ENCODE results near the gene ZNF783. TPM values are rescaled to one million over a fixed set of nuclear protein-coding genes. Genes with fewer than 3 reads are reported as not detected.
"Not testable (repeated sequence)": the region's sequence is repeated elsewhere in the genome, so short reads cannot be mapped to it uniquely, and the experiment has no call there.

ZNF783 gene
- total and polyA plus RNA-seq, 7 experiments from 2014 or later, result 6.2 to 49.2 (median 30.5) TPM

DNA sequence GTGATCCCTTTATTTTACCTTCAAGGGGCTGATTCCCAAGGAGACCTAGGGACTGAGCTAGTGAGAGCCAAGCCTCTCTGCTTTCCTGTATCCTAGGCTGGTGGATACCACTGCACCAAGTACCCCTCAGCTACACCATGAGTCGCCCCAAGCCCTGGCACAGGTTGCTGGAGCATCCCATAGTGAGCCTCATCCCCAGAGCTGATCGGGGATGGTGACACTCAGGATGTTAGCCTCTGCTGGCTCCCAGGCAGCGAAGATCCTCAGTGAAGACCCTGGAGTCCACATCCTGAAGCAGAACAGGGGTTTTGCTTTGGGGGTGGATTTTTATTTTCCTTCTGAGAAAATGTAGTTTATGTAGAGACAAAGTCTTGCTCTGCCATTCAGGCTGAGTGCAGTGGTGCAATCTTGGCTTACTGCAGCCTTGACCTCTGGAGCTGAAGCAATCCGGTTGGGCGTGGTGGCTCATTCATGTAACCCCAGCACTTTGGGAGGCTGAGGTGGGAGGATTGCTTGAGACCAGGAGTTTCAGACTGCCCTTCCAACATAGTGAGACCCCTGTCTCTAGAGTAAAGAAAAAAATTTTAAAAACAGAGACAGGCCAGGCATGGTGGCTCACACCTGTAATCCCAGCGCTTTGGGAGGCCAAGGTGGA is 35.0 kb upstream of the ZNF783 start:
- POLR2A ChIA-PET, result no interaction called here
- intact Hi-C loops (cut with micrococcal nuclease), result no loop called here
- Histone ChIP-seq H3K27ac (ENCODE audit: low read depth, low read length) (no peak overlapping the region), H3K4me1 (ENCODE audit: control insufficient read depth in 2 of 2, insufficient read depth in 2 of 2, low read length in 2 of 2) (no peaks in the 10 kb centered on the region), H3K36me3 (ENCODE audit: control insufficient read depth in 2 of 3, insufficient read depth in 3 of 3, low read length in 3 of 3) (peaks cover 0 to 22% (median 0%) of the 10 kb centered on the region in 3 experiments), H3K9me3 (ENCODE audit: control insufficient read depth in 2 of 3, low read length in 3 of 3) (no peaks in the 10 kb centered on the region), H3K4me3 (ENCODE audit: low read length) (no peak overlapping the region), H3K27me3 (ENCODE audit: control insufficient read depth in 2 of 2, insufficient read depth in 2 of 2, low read length in 2 of 2) (no peaks in the 10 kb centered on the region)
- CTCF ChIA-PET, result no interaction called here
- Mint-ChIP-seq H3K4me1 (peaks cover 0 to 3% (median 0%) of the 10 kb centered on the region in 7 donors), H3K36me3 (peaks cover 0 to 16% (median 10%) of the 10 kb centered on the region in 5 donors), H3K9me3 (peaks cover 0 to 3% (median 0%) of the 10 kb centered on the region in 11 donors), H3K27me3 (no peaks in the 10 kb centered on the region), H3K4me3 (no peak overlapping the region), H3K27ac (no peak overlapping the region)
- DNase-seq (no peak), ATAC-seq (no peak)

DNA sequence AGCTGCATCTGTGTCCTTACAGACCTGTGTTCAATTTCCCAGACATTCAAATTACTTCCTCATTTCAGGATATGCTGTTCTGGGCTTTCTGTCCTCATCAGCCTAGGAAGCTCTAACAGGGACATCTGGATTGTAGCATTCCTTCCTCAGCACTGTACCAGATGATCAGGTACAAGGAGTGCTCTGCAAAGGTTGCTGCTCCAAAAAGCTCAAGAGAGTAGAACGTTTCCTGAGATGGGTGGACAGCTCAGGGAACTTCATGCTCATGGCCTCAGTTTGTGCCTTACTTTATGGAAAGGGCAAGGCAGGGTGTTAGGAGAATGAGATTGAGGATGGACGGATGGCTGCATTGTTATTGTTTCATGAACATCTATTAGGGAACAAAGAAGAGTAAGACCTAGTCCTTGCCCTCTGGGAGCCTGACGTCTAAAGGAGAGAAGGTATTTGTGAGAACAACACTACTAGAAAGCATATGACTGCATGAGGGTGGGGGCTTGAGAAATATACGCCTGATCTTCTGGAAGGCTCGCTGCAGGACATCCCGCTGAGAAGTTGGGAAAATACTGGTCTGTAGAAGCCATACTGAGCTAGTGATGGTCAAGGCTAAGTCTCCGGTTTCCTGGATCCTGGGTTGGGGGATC is 33.0 kb upstream of the ZNF783 start:
- ChIA-PET POLR2A (interaction anchor here (0.6 kb wide), 1 partner anchor 39 kb away, joined by 3 read pairs; no protein-coding TSS in a partner anchor), CTCF (interaction anchor here (0.5 kb wide), 1 partner anchor 32 kb away, joined by 3 read pairs; no protein-coding TSS in a partner anchor)
- Histone ChIP-seq H3K27ac (ENCODE audit: low read depth, low read length) (no peak overlapping the region), H3K27me3 (ENCODE audit: control insufficient read depth in 2 of 2, insufficient read depth in 2 of 2, low read length in 2 of 2) (no peaks in the 10 kb centered on the region), H3K4me3 (ENCODE audit: low read length) (no peak overlapping the region), H3K36me3 (ENCODE audit: control insufficient read depth in 2 of 3, insufficient read depth in 3 of 3, low read length in 3 of 3) (peaks cover 0 to 15% (median 0%) of the 10 kb centered on the region in 3 experiments), H3K9me3 (ENCODE audit: control insufficient read depth in 2 of 3, low read length in 3 of 3) (no peaks in the 10 kb centered on the region), H3K4me1 (ENCODE audit: control insufficient read depth in 2 of 2, insufficient read depth in 2 of 2, low read length in 2 of 2) (no peaks in the 10 kb centered on the region)
- H3K4me3 Mint-ChIP-seq, result no peak overlapping the region
- intact Hi-C loops (cut with micrococcal nuclease), result no loop called here
- H3K27me3 Mint-ChIP-seq, result peaks cover 2 to 12% (median 7%) of the 10 kb centered on the region in 5 donors
- H3K4me1 Mint-ChIP-seq, result peaks cover 0 to 3% (median 0%) of the 10 kb centered on the region in 7 donors
- no peak overlapping the region for H3K27ac Mint-ChIP-seq
- ATAC-seq (no peak), DNase-seq (no peak)
- peaks cover 0 to 3% (median 0%) of the 10 kb centered on the region in 11 donors for H3K9me3 Mint-ChIP-seq
- peaks cover 0 to 16% (median 10%) of the 10 kb centered on the region in 5 donors for H3K36me3 Mint-ChIP-seq

DNA sequence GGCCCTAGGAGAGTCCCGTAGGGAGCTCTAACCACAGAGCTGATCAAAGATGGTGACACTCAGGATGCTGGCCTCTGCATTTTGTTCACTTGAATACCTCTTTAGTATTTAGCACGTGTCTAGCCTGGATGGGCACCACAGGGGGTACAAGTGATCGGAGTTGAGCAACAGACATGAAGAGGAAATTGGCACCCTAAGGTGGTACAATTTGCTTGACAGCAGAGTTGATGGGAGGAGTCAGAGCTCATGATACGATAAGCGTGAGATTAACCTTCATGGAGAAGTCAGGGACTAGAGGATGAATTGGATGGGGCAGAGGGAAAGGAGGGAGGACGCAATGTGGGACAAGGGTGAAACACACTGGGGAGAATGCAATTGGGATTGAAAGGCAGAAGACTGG is 32.5 kb upstream of the ZNF783 start:
- H3K27me3 Mint-ChIP-seq, result peaks cover 5 to 15% (median 7%) of the 10 kb centered on the region in 5 donors
- H3K9me3 Mint-ChIP-seq, result peaks cover 0 to 3% (median 0%) of the 10 kb centered on the region in 11 donors
- Histone ChIP-seq H3K4me3 (ENCODE audit: low read length) (no peak overlapping the region), H3K27ac (ENCODE audit: low read depth, low read length) (no peak overlapping the region), H3K36me3 (ENCODE audit: control insufficient read depth in 2 of 3, insufficient read depth in 3 of 3, low read length in 3 of 3) (peaks cover 0 to 11% (median 0%) of the 10 kb centered on the region in 3 experiments), H3K27me3 (ENCODE audit: control insufficient read depth in 2 of 2, insufficient read depth in 2 of 2, low read length in 2 of 2) (no peaks in the 10 kb centered on the region), H3K4me1 (ENCODE audit: control insufficient read depth in 2 of 2, insufficient read depth in 2 of 2, low read length in 2 of 2) (no peaks in the 10 kb centered on the region), H3K9me3 (ENCODE audit: control insufficient read depth in 2 of 3, low read length in 3 of 3) (no peaks in the 10 kb centered on the region)
- POLR2A ChIA-PET, result no interaction called here
- no peak for DNase-seq
- H3K4me1 Mint-ChIP-seq, result peaks cover 0 to 3% (median 0%) of the 10 kb centered on the region in 7 donors
- CTCF ChIA-PET, result no interaction called here
- H3K36me3 Mint-ChIP-seq, result peaks cover 0 to 16% (median 10%) of the 10 kb centered on the region in 5 donors
- intact Hi-C loops (cut with micrococcal nuclease), result no loop called here
- no peak overlapping the region for H3K27ac Mint-ChIP-seq
- no peak for ATAC-seq
- H3K4me3 Mint-ChIP-seq, result no peak overlapping the region

DNA sequence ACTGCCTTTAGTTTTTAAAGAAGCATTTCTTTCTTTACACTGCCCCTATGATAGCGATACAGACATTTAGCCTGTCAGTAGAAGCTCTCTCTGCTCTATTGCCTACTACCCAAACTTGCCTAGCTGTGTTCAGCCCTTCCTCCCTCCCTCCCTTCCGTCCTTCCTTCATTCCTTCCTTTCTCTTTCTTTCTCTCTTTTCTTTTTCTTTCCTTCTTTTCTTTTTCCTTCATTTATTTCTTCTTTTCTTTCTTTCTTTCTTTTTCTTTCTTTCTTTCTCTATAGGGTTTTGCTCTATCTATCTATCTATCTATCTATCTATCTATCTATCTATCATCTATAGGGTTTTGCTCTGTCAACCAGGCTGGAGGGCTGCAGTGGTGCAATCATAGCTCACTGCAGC is 29.6 kb upstream of the ZNF783 start:
- ATAC-seq (no peak), DNase-seq (no peak)
- Mint-ChIP-seq H3K27me3 (peaks cover 5 to 19% (median 7%) of the 10 kb centered on the region in 5 donors), H3K36me3 (no peaks in the 10 kb centered on the region), H3K27ac (no peak overlapping the region), H3K9me3 (no peaks in the 10 kb centered on the region), H3K4me1 (peaks cover 0 to 3% (median 0%) of the 10 kb centered on the region in 7 donors), H3K4me3 (no peak overlapping the region)
- ChIA-PET POLR2A (no interaction called here), CTCF (interaction anchor here (0.6 to 1.2 kb wide), 2 partner anchors 11 to 191 kb away, joined by 3 to 4 read pairs; no protein-coding TSS in a partner anchor)
- no peak overlapping the region for H3K4me3 ChIP-seq (ENCODE audit: low read length)
- H3K27ac ChIP-seq (ENCODE audit: low read depth, low read length), result no peak overlapping the region
- no peaks in the 10 kb centered on the region for H3K9me3 ChIP-seq (ENCODE audit: control insufficient read depth in 2 of 3, low read length in 3 of 3)
- H3K36me3 ChIP-seq (ENCODE audit: control insufficient read depth in 2 of 3, insufficient read depth in 3 of 3, low read length in 3 of 3), result no peaks in the 10 kb centered on the region
- H3K4me1 ChIP-seq (ENCODE audit: control insufficient read depth in 2 of 2, insufficient read depth in 2 of 2, low read length in 2 of 2), result no peaks in the 10 kb centered on the region
- intact Hi-C loops (cut with micrococcal nuclease), result no loop called here
- no peaks in the 10 kb centered on the region for H3K27me3 ChIP-seq (ENCODE audit: control insufficient read depth in 2 of 2, insufficient read depth in 2 of 2, low read length in 2 of 2)

DNA sequence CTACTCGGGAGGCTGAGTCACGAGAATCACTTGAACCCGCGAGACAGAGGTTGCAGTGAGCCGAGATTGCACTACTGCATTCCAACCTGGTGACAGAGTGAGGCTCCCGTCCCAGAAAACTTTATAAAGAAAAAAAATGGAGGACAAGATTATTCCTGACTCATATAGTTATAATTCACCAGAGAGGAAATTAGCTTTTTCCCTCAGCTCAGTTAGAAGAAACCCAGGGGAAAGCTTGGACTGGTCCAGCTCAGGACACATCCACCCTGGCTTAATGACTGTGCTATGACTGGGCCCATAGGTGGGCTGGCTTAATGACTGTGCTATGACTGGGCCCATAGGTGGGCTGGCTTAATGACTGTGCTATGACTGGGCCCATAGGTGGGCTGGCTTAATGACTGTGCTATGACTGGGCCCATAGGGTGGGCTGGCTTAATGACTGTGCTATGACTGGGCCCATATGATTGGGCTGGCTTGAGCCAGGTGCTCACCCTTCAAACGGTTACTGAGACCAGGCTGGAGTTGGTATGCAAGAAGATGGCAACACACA is 28.3 kb upstream of the ZNF783 start:
- H3K36me3 Mint-ChIP-seq; H3K9me3 ChIP-seq (ENCODE audit: control insufficient read depth in 2 of 3, low read length in 3 of 3); H3K4me1 Mint-ChIP-seq; DNase-seq; H3K27ac Mint-ChIP-seq; H3K4me3 Mint-ChIP-seq; H3K4me1 ChIP-seq (ENCODE audit: control insufficient read depth in 2 of 2, insufficient read depth in 2 of 2, low read length in 2 of 2); intact Hi-C loops (cut with micrococcal nuclease); ATAC-seq; H3K27me3 ChIP-seq (ENCODE audit: control insufficient read depth in 2 of 2, insufficient read depth in 2 of 2, low read length in 2 of 2); H3K27ac ChIP-seq (ENCODE audit: low read depth, low read length); H3K36me3 ChIP-seq (ENCODE audit: control insufficient read depth in 2 of 3, insufficient read depth in 3 of 3, low read length in 3 of 3); H3K9me3 Mint-ChIP-seq; H3K4me3 ChIP-seq (ENCODE audit: low read length): not testable (repeated sequence)
- H3K27me3 Mint-ChIP-seq, result peaks cover 5 to 19% (median 10%) of the 10 kb centered on the region in 5 donors
- ChIA-PET CTCF (interaction anchor here (1.0 kb wide), 1 partner anchor 262 kb away, joined by 3 read pairs; no protein-coding TSS in a partner anchor), POLR2A (interaction anchor here (0.9 kb wide), 1 partner anchor 51 kb away, joined by 3 read pairs; no protein-coding TSS in a partner anchor)

DNA sequence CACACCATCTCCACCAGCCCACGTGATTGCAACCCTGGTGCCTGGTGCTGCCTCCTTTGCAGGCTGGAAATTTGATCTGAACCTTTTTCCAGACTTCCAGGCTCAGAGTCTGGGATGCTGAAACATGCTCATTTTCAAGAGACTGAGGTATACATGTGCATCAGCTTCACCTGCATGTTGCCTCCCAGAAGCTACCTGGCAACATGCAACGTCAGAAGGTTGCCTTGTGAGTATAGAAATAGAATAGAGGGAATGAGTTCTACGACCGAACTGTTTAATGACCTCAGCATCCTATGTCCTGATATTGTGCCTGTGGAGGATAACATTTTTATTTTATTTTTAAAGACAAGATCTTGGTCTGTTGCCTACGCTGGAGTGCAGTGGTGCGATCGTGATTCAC is 24.5 kb upstream of the ZNF783 start:
- H3K36me3 Mint-ChIP-seq, result peaks cover under 1 to 5% (median 2%) of the 10 kb centered on the region in 5 donors
- Histone ChIP-seq H3K9me3 (ENCODE audit: control insufficient read depth in 2 of 3, low read length in 3 of 3) (no peaks in the 10 kb centered on the region), H3K4me3 (ENCODE audit: low read length) (no peak overlapping the region), H3K36me3 (ENCODE audit: control insufficient read depth in 2 of 3, insufficient read depth in 3 of 3, low read length in 3 of 3) (peaks cover 0 to 6% (median 0%) of the 10 kb centered on the region in 3 experiments), H3K27me3 (ENCODE audit: control insufficient read depth in 2 of 2, insufficient read depth in 2 of 2, low read length in 2 of 2) (no peaks in the 10 kb centered on the region), H3K27ac (ENCODE audit: low read depth, low read length) (no peak overlapping the region), H3K4me1 (ENCODE audit: control insufficient read depth in 2 of 2, insufficient read depth in 2 of 2, low read length in 2 of 2) (peaks cover 14 to 16% of the 10 kb centered on the region in 2 donors)
- POLR2A ChIA-PET, result no interaction called here
- H3K4me3 Mint-ChIP-seq, result peak overlapping the region in 1 of 10 donors; percentile 16
- intact Hi-C loops (cut with micrococcal nuclease), result loop anchor here in 1 of 2 donors (5.0 kb wide), 1 partner anchor 40 kb away; the partner anchor contains the start of gene ZNF282
- DNase-seq, result no peak
- CTCF ChIA-PET, result no interaction called here
- peaks cover 0 to 2% (median 0%) of the 10 kb centered on the region in 11 donors for H3K9me3 Mint-ChIP-seq
- H3K27me3 Mint-ChIP-seq, result peaks cover 2 to 17% (median 8%) of the 10 kb centered on the region in 5 donors
- no peak overlapping the region for H3K27ac Mint-ChIP-seq
- ATAC-seq, result no peak
- peaks cover 16 to 33% (median 25%) of the 10 kb centered on the region in 7 donors for H3K4me1 Mint-ChIP-seq

Data from naive thymus-derived CD4-positive, alpha-beta T cell (primary cell).